T-cell (primary cell): ENCODE results near the gene EXOC6B. TPM values are rescaled to one million over a fixed set of nuclear protein-coding genes. Genes with fewer than 3 reads are reported as not detected.

Experiments used
- ATAC-seq, 4 experiments: fragments of 200-7000 bp in 3 of 4; fragments of 150-1000 bp in 1 of 4; cut with Tn5 transposase; replicated peaks in 1 of 4; 1 replicate in 3 of 4; 2 replicates in 1 of 4; pipeline ENCODE4 v1.10.0; 2021; ENCODE audit warnings: moderate library complexity in 3 of 4, mild to moderate bottlenecking in 2 of 4, moderate number of reproducible peaks in 1 of 4
- CTCF ChIA-PET, 2 donors: fragments of 300-600 bp; sonication (Branson Sonifier 250); formaldehyde crosslinking; loops; one replicate each; lab custom pipeline; 2022; ENCODE audit warnings: antibody characterized with exemption in 2 of 2; lab: Charles Lee
- POLR2A ChIA-PET, 2 donors: fragments of 300-600 bp; sonication (Branson Sonifier 250); formaldehyde crosslinking; loops; one replicate each; lab custom pipeline; 2022; ENCODE audit warnings: antibody characterized with exemption in 2 of 2; lab: Charles Lee
- DNase-seq, 35 experiments: peaks; one replicate each; pipeline versions ENCODE4 v3.0.0 to v3.0.0-alpha.2; 2013 to 2023
- H3K27ac ChIP-seq: one replicate; pipeline ENCODE4 v1.5.1; 2013; ENCODE audit warnings: low read length
- H3K27me3 ChIP-seq, 2 experiments: replicated peaks in 1 of 2; 1 replicate in 1 of 2; 2 replicates in 1 of 2; pipeline versions ENCODE4 v1.6.1 to v1.7.0; 2013; ENCODE audit warnings: low read length in 1 of 2, mixed read lengths in 1 of 2; ENCODE audit not compliant: control insufficient read depth in 2 of 2, insufficient read depth in 2 of 2; ENCODE audit errors: extremely low read depth in 1 of 2
- H3K36me3 ChIP-seq, 2 donors: 1 replicate in 1 of 2; 2 replicates in 1 of 2; pipeline versions ENCODE4 v1.6.1 to v1.7.0; 2013; ENCODE audit warnings: low read length in 1 of 2; ENCODE audit not compliant: control insufficient read depth in 2 of 2, insufficient read depth in 1 of 2; ENCODE audit errors: extremely low read depth in 1 of 2
- H3K4me1 ChIP-seq, 2 experiments: 1 replicate in 1 of 2; 2 replicates in 1 of 2; pipeline versions ENCODE4 v1.6.1 to v1.7.0; 2013; ENCODE audit warnings: low read length in 2 of 2, mixed read lengths in 1 of 2; ENCODE audit not compliant: insufficient read depth in 2 of 2, control insufficient read depth in 1 of 2; ENCODE audit errors: extremely low read depth in 1 of 2
- H3K4me3 ChIP-seq, 2 donors: 1 replicate in 1 of 2; 2 replicates in 1 of 2; pipeline versions ENCODE4 v1.5.1 to v1.7.0; 2013; ENCODE audit warnings: mild to moderate bottlenecking in 2 of 2, low read length in 1 of 2, moderate library complexity in 1 of 2; ENCODE audit not compliant: control insufficient read depth in 1 of 2; ENCODE audit errors: extremely low read depth in 1 of 2
- H3K9me3 ChIP-seq: 2 replicates; pipeline ENCODE4 v1.7.0; 2013
- H3K27ac Mint-ChIP-seq, 2 donors: one replicate each; pipeline ENCODE4 v1.8.0; 2020 to 2021; ENCODE audit warnings: mild to moderate bottlenecking in 2 of 2, mixed read lengths in 2 of 2
- H3K27me3 Mint-ChIP-seq, 2 donors: one replicate each; pipeline ENCODE4 v1.8.0; 2021 to 2022; ENCODE audit warnings: mixed read lengths in 2 of 2
- H3K36me3 Mint-ChIP-seq: one replicate; pipeline ENCODE4 v1.8.0; 2021; ENCODE audit warnings: mixed read lengths
- H3K4me1 Mint-ChIP-seq, 3 donors: one replicate each; pipeline ENCODE4 v1.8.0; 2020 to 2022; ENCODE audit warnings: mixed read lengths in 3 of 3, mild to moderate bottlenecking in 1 of 3
- H3K4me3 Mint-ChIP-seq, 3 donors: one replicate each; pipeline ENCODE4 v1.8.0; 2020 to 2022; ENCODE audit warnings: mild to moderate bottlenecking in 3 of 3, mixed read lengths in 3 of 3, moderate library complexity in 3 of 3
- H3K9me3 Mint-ChIP-seq, 3 donors: one replicate each; pipeline ENCODE4 v1.8.0; 2020 to 2022; ENCODE audit warnings: mixed read lengths in 3 of 3
- whole genome bisulfite sequencing: methylation state at CpG from one replicate; pipeline ENCODE4 v1.1.5; 2013; ENCODE audit warnings: missing lambda C conversion rate; ENCODE audit not compliant: insufficient coverage; 5-methylcytosine and 5-hydroxymethylcytosine counted together
- total RNA-seq, 35 experiments: library from RNA in 6 of 35; stranded (reverse) in 6 of 35; fragments of 120-200 nt in 1 of 35; gene quantifications; one replicate each; pipeline versions ENCODE4 v1.2.1 to v1.2.4 and lab custom pipeline; 2013 to 2026

EXOC6B gene
- total RNA-seq, 5 donors from 2014 or later (not counting 1 experiment from before 2014, with no cell fraction given), result 13.3 to 18.9 (median 16.6) TPM

- 100% methylated on average over 1 of the region's 3 CpGs for WGBS
- ATAC-seq, result no peak
Measured at GRCh38 chr2:72204786-72205503, 620.9 kb downstream of the EXOC6B start.

GRCh38 chr2:72204156-72204785 is 621.6 kb downstream of the EXOC6B start:
- Mint-ChIP-seq H3K36me3 (peaks cover 3% of the 10 kb centered on the region), H3K9me3 (no peaks in the 10 kb centered on the region), H3K27me3 (no peaks in the 10 kb centered on the region), H3K4me1 (no peaks in the 10 kb centered on the region), H3K4me3 (no peak overlapping the region), H3K27ac (no peak overlapping the region)
- H3K4me1 ChIP-seq, result no peaks in the 10 kb centered on the region
- H3K27ac ChIP-seq, result no peak overlapping the region
- WGBS, result 92% methylated on average over 2 of the region's 8 CpGs
- H3K9me3 ChIP-seq, result no peaks in the 10 kb centered on the region
- DNase-seq, result no peak
- H3K4me3 ChIP-seq, result no peak overlapping the region
- ChIA-PET CTCF (interaction anchor here in 1 of 2 donors (0.7 kb wide), 1 partner anchor 9 kb away, joined by 5 read pairs; no protein-coding TSS in a partner anchor), POLR2A (no interaction called here)
- no peaks in the 10 kb centered on the region for H3K36me3 ChIP-seq
- H3K27me3 ChIP-seq, result no peaks in the 10 kb centered on the region
- no peak for ATAC-seq

More at GRCh38 chr2:72204786-72205503, 620.9 kb downstream of the EXOC6B start:
- Mint-ChIP-seq H3K36me3 (peaks cover 3% of the 10 kb centered on the region), H3K27ac (no peak overlapping the region), H3K4me3 (no peak overlapping the region), H3K27me3 (no peaks in the 10 kb centered on the region), H3K9me3 (no peaks in the 10 kb centered on the region), H3K4me1 (no peaks in the 10 kb centered on the region)
- H3K9me3 ChIP-seq, result no peaks in the 10 kb centered on the region
- POLR2A ChIA-PET, result no interaction called here
- H3K4me3 ChIP-seq, result no peak overlapping the region
- H3K27me3 ChIP-seq, result no peaks in the 10 kb centered on the region
- CTCF ChIA-PET, result interaction anchor here in 1 of 2 donors (0.7 kb wide), 1 partner anchor 9 kb away, joined by 5 read pairs; no protein-coding TSS in a partner anchor
- no peaks in the 10 kb centered on the region for H3K36me3 ChIP-seq
- H3K27ac ChIP-seq, result no peak overlapping the region
- DNase-seq, result no peak
- H3K4me1 ChIP-seq, result no peaks in the 10 kb centered on the region

- Histone ChIP-seq H3K9me3 (no peaks in the 10 kb centered on the region), H3K27me3 (no peaks in the 10 kb centered on the region), H3K4me1 (no peaks in the 10 kb centered on the region), H3K36me3 (no peaks in the 10 kb centered on the region), H3K4me3 (no peak overlapping the region), H3K27ac (no peak overlapping the region)
- ChIA-PET POLR2A (no interaction called here), CTCF (no interaction called here)
- Mint-ChIP-seq H3K9me3 (no peaks in the 10 kb centered on the region), H3K4me3 (no peak overlapping the region), H3K27ac (no peak overlapping the region), H3K27me3 (no peaks in the 10 kb centered on the region), H3K4me1 (no peaks in the 10 kb centered on the region), H3K36me3 (peaks cover 8% of the 10 kb centered on the region)
- DNase-seq (no peak), ATAC-seq (no peak)
- WGBS, result no CpG with 5 or more reads among the region's 2 CpGs
Measured at GRCh38 chr2:72198532-72199241, 627.1 kb downstream of the EXOC6B start.

GRCh38 chr2:72193723-72194122 is 632.1 kb downstream of the EXOC6B start:
- no peaks in the 10 kb centered on the region for H3K4me1 Mint-ChIP-seq
- H3K4me3 Mint-ChIP-seq, result no peak overlapping the region
- no peak for ATAC-seq
- H3K27ac ChIP-seq, result no peak overlapping the region
- H3K9me3 Mint-ChIP-seq, result peaks cover 0 to 5% (median 0%) of the 10 kb centered on the region in 3 donors
- no peak overlapping the region for H3K4me3 ChIP-seq
- ChIA-PET CTCF (no interaction called here), POLR2A (no interaction called here)
- no peaks in the 10 kb centered on the region for H3K27me3 Mint-ChIP-seq
- no peak for DNase-seq
- no peaks in the 10 kb centered on the region for H3K9me3 ChIP-seq
- no peaks in the 10 kb centered on the region for H3K36me3 ChIP-seq
- no peaks in the 10 kb centered on the region for H3K27me3 ChIP-seq
- no peak overlapping the region for H3K27ac Mint-ChIP-seq
- H3K4me1 ChIP-seq, result no peaks in the 10 kb centered on the region
- H3K36me3 Mint-ChIP-seq, result peaks cover 23% of the 10 kb centered on the region

- ChIA-PET POLR2A (no interaction called here), CTCF (no interaction called here)
- no peak overlapping the region for H3K4me3 Mint-ChIP-seq
- H3K36me3 ChIP-seq, result no peaks in the 10 kb centered on the region
- no CpG with 5 or more reads among the region's 1 CpG for WGBS
- no peaks in the 10 kb centered on the region for H3K27me3 Mint-ChIP-seq
- H3K36me3 Mint-ChIP-seq, result peaks cover 31% of the 10 kb centered on the region
- no peaks in the 10 kb centered on the region for H3K9me3 ChIP-seq
- H3K4me1 Mint-ChIP-seq, result no peaks in the 10 kb centered on the region
- no peak for DNase-seq
- no peak for ATAC-seq
- H3K27ac Mint-ChIP-seq, result no peak overlapping the region
- no peaks in the 10 kb centered on the region for H3K4me1 ChIP-seq
- peaks cover 0 to 5% (median 0%) of the 10 kb centered on the region in 3 donors for H3K9me3 Mint-ChIP-seq
- H3K27me3 ChIP-seq, result no peaks in the 10 kb centered on the region
- no peak overlapping the region for H3K27ac ChIP-seq
- H3K4me3 ChIP-seq, result no peak overlapping the region
Measured at GRCh38 chr2:72191441-72191840, 634.4 kb downstream of the EXOC6B start.

GRCh38 chr2:72185206-72185605 is 640.6 kb downstream of the EXOC6B start:
- Mint-ChIP-seq H3K36me3 (peaks cover 34% of the 10 kb centered on the region), H3K4me3 (no peak overlapping the region), H3K27ac (no peak overlapping the region), H3K4me1 (no peaks in the 10 kb centered on the region), H3K9me3 (peaks cover 0 to 2% (median 0%) of the 10 kb centered on the region in 3 donors), H3K27me3 (no peaks in the 10 kb centered on the region)
- Histone ChIP-seq H3K27me3 (no peaks in the 10 kb centered on the region), H3K36me3 (no peaks in the 10 kb centered on the region), H3K4me1 (no peaks in the 10 kb centered on the region), H3K9me3 (no peaks in the 10 kb centered on the region), H3K4me3 (no peak overlapping the region), H3K27ac (no peak overlapping the region)
- no CpG with 5 or more reads among the region's 1 CpG for WGBS
- POLR2A ChIA-PET, result no interaction called here
- CTCF ChIA-PET, result no interaction called here
- DNase-seq, result no peak
- no peak for ATAC-seq
